WTC11 (cell line): ENCODE measurements around the gene CACNA1D. TPM values are rescaled to one million over a fixed set of nuclear protein-coding genes. Genes with fewer than 3 reads are reported as not detected.

Source experiments
- ATAC-seq: fragments of 200-7000 bp; cut with Tn5 transposase; 2 replicates; pipeline ENCODE4 v1.10.0; 2021; ENCODE audit warnings: mild to moderate bottlenecking, moderate library complexity
- CTCF ChIA-PET: fragments of 300-600 bp; sonication (Branson Sonifier 250); formaldehyde crosslinking; loops from one replicate; lab custom pipeline; 2021; ENCODE audit warnings: antibody characterized with exemption; lab: Charles Lee
- POLR2A ChIA-PET: fragments of 350-600 bp; sonication (Branson Sonifier 250); formaldehyde crosslinking; loops from one replicate; lab custom pipeline; 2021; ENCODE audit warnings: antibody characterized with exemption; lab: Charles Lee
- DNase-seq: peaks from one replicate; pipeline ENCODE4 v3.0.0; 2021; ENCODE audit warnings: low spot score
- H3K27ac Mint-ChIP-seq: 2 replicates; pipeline ENCODE4 v1.8.0; 2021; ENCODE audit warnings: mixed read lengths
- H3K27me3 Mint-ChIP-seq: 2 replicates; pipeline ENCODE4 v1.8.0; 2021; ENCODE audit warnings: low read depth, mild to moderate bottlenecking, moderate library complexity, mixed read lengths
- H3K36me3 Mint-ChIP-seq: 2 replicates; pipeline ENCODE4 v1.8.0; 2021; ENCODE audit warnings: mixed read lengths
- H3K4me1 Mint-ChIP-seq: 2 replicates; pipeline ENCODE4 v1.8.0; 2022; ENCODE audit warnings: mixed read lengths
- H3K4me3 Mint-ChIP-seq: 2 replicates; pipeline ENCODE4 v1.8.0; 2021; ENCODE audit warnings: mild to moderate bottlenecking, moderate library complexity, mixed read lengths
- H3K9me3 Mint-ChIP-seq: 2 replicates; pipeline ENCODE4 v1.8.0; 2021; ENCODE audit warnings: mixed read lengths
- FOXJ3 ChIP-seq: sonication (generic); formaldehyde crosslinking; IDR thresholded peaks from 2 replicates; pipeline ENCODE4 v1.9.0; 2021; ENCODE audit warnings: missing genetic modification reagents, mild to moderate bottlenecking, borderline replicate concordance
- GTF2I ChIP-seq: fragments of 250-450 bp; sonication (Bioruptor Pico); conservative IDR thresholded peaks from 2 replicates; pipeline ENCODE4 v1.4.0; 2021; ENCODE audit warnings: mild to moderate bottlenecking
- JAZF1 ChIP-seq: fragments of 250-450 bp; sonication (Bioruptor Pico); IDR thresholded peaks from 2 replicates; pipeline ENCODE4 v1.9.0; 2021; ENCODE audit warnings: moderate library complexity, mild to moderate bottlenecking, inconsistent platforms
- NFATC4 ChIP-seq: fragments of 250-450 bp; sonication (Bioruptor Pico); IDR thresholded peaks from 2 replicates; pipeline ENCODE4 v1.9.0; 2021; ENCODE audit warnings: mild to moderate bottlenecking
- OVOL2 ChIP-seq: fragments of 250-450 bp; sonication (Bioruptor Pico); IDR thresholded peaks from 2 replicates; pipeline ENCODE4 v1.9.0; 2021; ENCODE audit warnings: mild to moderate bottlenecking, borderline replicate concordance
- ZBTB21 ChIP-seq: sonication (generic); formaldehyde crosslinking; IDR thresholded peaks from 2 replicates; pipeline ENCODE4 v1.8.1; 2023; ENCODE audit warnings: mild to moderate bottlenecking, missing genetic modification reagents, borderline replicate concordance
- total RNA-seq: library from RNA; stranded (reverse); gene quantifications from 3 replicates; pipeline ENCODE4 v1.2.3, GENCODE V29; 2021
- TF ChIP-seq, protein P1 (sequence below): sonication (generic); formaldehyde crosslinking; IDR thresholded peaks from 2 replicates; pipeline ENCODE4 v1.8.0; 2023; ENCODE audit warnings: missing genetic modification reagents
- TF ChIP-seq, protein P2 (sequence below): sonication (generic); formaldehyde crosslinking; IDR thresholded peaks from 2 replicates; pipeline ENCODE4 v1.8.1; 2022; ENCODE audit warnings: mild to moderate bottlenecking, moderate library complexity, missing genetic modification reagents
- TF ChIP-seq, protein P3 (sequence below): sonication (generic); formaldehyde crosslinking; IDR thresholded peaks from 2 replicates; pipeline ENCODE4 v1.8.1; 2023; ENCODE audit warnings: mild to moderate bottlenecking, missing genetic modification reagents, borderline replicate concordance

The CACNA1D gene
- total RNA-seq, 1 experiment from 2014 or later = 2.3 TPM

DNA sequence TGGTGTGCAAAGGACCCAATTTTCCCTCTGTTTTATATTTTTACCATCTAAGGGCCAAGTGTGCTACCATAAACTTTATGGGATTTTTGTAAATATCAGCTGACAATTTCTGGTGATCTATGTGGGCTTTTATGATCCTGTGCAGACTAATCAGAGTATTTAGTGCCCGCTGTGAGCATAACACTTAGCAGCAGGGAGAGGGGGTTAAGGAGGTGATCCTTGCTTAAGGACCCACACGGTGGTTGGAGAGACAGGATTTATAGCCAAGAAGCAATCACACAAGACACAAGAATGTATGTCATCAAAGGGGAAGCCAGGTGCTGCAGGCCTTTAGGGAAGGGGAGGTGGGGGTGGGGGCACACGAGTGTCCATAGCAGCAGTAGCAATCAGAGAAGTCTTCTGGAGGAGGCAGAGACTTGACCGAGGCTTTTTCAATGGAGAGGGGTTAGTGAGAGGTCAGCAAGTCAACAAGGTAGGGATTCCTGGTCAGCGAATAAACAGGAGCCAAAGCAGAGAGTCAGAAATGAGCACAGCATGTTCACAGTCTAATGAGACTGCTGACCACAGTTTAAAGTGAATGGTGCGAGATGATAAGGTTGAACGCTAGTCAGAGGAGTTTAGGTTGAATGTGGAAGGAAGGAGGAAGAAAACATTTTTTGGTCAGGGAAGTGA, 4.5 kb upstream of the CACNA1D start:
- POLR2A ChIA-PET = no interaction called here

DNA sequence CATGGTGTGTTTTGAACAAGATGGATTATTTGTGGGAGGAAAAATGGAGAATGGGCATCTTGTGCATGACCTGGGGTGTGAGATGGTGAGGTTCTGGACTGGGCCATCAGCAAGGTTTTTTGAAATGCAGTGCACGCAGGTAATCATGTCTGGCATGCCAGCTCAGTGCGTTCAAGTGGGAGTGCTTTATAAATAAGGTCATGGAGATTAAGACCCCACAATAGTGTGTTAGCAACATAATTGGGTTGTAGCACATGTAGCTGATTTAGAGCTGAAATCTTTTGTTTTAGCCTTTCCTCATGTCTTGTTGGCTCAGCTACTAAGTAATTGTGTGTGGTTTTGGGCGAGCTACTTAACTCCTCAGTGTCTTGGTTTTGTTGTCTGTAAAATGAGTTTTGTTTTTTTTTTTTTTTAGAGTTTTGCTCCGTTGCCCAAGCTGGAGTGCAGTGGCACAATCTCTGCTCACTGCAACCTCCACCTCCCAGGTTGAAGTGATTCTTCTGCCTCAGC, 3.9 kb upstream of the CACNA1D start:
- no peaks in the 10 kb centered on the region for H3K9me3 Mint-ChIP-seq

More for the DNA sequence above, 4.5 kb upstream of the CACNA1D start:
- no peak for ATAC-seq
- no peaks in the 10 kb centered on the region for H3K36me3 Mint-ChIP-seq
- no peak overlapping the region for H3K4me3 Mint-ChIP-seq
- no peak for DNase-seq
- H3K4me1 Mint-ChIP-seq = peaks cover 5% of the 10 kb centered on the region
- no peak overlapping the region for H3K27ac Mint-ChIP-seq
- TF ChIP-seq, protein P1, sequence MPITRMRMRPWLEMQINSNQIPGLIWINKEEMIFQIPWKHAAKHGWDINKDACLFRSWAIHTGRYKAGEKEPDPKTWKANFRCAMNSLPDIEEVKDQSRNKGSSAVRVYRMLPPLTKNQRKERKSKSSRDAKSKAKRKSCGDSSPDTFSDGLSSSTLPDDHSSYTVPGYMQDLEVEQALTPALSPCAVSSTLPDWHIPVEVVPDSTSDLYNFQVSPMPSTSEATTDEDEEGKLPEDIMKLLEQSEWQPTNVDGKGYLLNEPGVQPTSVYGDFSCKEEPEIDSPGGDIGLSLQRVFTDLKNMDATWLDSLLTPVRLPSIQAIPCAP = no peak
- TF ChIP-seq, all 79 proteins: peak for 0
- Mint-ChIP-seq H3K9me3 (no peaks in the 10 kb centered on the region), H3K27me3 (peaks cover 70% of the 10 kb centered on the region)
- CTCF ChIA-PET = no interaction called here

DNA sequence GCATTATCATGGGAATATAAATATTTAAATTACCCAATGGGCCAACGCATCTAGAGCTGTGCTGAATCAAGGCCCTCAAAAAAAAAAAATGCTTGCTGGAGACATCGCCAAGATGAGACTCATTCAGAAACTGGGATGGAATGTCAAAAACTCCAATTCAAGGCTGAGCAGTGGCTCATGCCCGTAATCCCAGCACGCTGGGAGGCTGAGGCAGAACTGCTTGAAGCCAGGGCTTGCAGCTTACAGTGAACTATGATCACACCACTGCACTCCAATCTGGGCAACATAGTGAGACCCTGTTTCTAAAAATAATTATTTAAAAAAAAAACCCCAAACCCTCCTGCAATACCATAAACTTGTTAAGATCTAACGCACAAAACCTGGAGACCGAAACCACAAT, 3.1 kb upstream of the CACNA1D start:
- H3K27me3 Mint-ChIP-seq = peaks cover 83% of the 10 kb centered on the region

More for the DNA sequence above, 3.9 kb upstream of the CACNA1D start:
- ATAC-seq (no peak), DNase-seq (no peak)
- TF ChIP-seq, protein P2, sequence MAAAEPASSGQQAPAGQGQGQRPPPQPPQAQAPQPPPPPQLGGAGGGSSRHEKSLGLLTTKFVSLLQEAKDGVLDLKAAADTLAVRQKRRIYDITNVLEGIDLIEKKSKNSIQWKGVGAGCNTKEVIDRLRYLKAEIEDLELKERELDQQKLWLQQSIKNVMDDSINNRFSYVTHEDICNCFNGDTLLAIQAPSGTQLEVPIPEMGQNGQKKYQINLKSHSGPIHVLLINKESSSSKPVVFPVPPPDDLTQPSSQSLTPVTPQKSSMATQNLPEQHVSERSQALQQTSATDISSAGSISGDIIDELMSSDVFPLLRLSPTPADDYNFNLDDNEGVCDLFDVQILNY = no peak
- TF ChIP-seq OVOL2 (CRISPR knock-in tag) = no peak
- Mint-ChIP-seq H3K27ac (no peak overlapping the region), H3K4me1 (peaks cover 5% of the 10 kb centered on the region), H3K36me3 (no peaks in the 10 kb centered on the region), H3K4me3 (no peak overlapping the region), H3K27me3 (peaks cover 76% of the 10 kb centered on the region)
- ChIA-PET CTCF (interaction anchor here (0.6 kb wide), 1 partner anchor 175 kb away, joined by 4 read pairs; no protein-coding TSS in a partner anchor), POLR2A (interaction anchor here (0.6 kb wide), 1 partner anchor 85 kb away, joined by 3 read pairs; no protein-coding TSS in a partner anchor)

DNA sequence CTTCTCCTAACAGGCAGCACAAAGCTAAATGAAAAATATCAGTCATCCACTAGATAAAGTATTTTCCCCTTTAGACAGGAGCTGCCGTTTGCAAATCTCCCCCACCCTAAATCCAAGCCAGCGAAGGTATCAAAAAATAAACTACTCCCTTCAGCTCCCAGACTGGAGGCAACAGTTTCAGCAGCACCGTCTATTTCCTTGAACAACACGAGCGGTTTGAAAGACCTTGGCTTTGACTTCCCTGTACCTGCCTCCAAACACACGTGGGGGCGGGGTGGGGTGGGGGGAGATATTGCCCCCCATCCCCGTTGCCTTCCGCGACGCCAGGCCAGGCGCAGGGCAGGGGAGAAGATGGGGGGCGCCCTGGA, 832 bp upstream of the CACNA1D start:
- ChIA-PET POLR2A (interaction anchor here (0.9 to 1.0 kb wide), 2 partner anchors 15 to 89 kb away, joined by 3 to 4 read pairs; no protein-coding TSS in a partner anchor), CTCF (interaction anchor here (0.5 to 1.9 kb wide), 19 partner anchors 9 to 211 kb away, joined by 3 to 10 read pairs (median 4); partner anchors contain the start of gene DCP1A)
- H3K27me3 Mint-ChIP-seq = peaks cover 87% of the 10 kb centered on the region
- peaks cover 15% of the 10 kb centered on the region for H3K4me1 Mint-ChIP-seq
- H3K27ac Mint-ChIP-seq = no peak overlapping the region
- no peaks in the 10 kb centered on the region for H3K36me3 Mint-ChIP-seq
- ATAC-seq (peak; percentile 5; the same call in 1 of the 2 replicates), DNase-seq (no peak)
- TF ChIP-seq, protein P3, sequence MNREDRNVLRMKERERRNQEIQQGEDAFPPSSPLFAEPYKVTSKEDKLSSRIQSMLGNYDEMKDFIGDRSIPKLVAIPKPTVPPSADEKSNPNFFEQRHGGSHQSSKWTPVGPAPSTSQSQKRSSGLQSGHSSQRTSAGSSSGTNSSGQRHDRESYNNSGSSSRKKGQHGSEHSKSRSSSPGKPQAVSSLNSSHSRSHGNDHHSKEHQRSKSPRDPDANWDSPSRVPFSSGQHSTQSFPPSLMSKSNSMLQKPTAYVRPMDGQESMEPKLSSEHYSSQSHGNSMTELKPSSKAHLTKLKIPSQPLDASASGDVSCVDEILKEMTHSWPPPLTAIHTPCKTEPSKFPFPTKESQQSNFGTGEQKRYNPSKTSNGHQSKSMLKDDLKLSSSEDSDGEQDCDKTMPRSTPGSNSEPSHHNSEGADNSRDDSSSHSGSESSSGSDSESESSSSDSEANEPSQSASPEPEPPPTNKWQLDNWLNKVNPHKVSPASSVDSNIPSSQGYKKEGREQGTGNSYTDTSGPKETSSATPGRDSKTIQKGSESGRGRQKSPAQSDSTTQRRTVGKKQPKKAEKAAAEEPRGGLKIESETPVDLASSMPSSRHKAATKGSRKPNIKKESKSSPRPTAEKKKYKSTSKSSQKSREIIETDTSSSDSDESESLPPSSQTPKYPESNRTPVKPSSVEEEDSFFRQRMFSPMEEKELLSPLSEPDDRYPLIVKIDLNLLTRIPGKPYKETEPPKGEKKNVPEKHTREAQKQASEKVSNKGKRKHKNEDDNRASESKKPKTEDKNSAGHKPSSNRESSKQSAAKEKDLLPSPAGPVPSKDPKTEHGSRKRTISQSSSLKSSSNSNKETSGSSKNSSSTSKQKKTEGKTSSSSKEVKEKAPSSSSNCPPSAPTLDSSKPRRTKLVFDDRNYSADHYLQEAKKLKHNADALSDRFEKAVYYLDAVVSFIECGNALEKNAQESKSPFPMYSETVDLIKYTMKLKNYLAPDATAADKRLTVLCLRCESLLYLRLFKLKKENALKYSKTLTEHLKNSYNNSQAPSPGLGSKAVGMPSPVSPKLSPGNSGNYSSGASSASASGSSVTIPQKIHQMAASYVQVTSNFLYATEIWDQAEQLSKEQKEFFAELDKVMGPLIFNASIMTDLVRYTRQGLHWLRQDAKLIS (CRISPR knock-in tag) = no peak
- TF ChIP-seq GTF2I (CRISPR knock-in tag) (no peak), NFATC4 (CRISPR knock-in tag) (no peak), FOXJ3 (no peak), JAZF1 (CRISPR knock-in tag) (no peak)
- H3K4me3 Mint-ChIP-seq = peak overlapping the region; percentile 71
- no peaks in the 10 kb centered on the region for H3K9me3 Mint-ChIP-seq

More for the DNA sequence above, 3.1 kb upstream of the CACNA1D start:
- ATAC-seq (no peak), DNase-seq (no peak)
- H3K9me3 Mint-ChIP-seq = no peaks in the 10 kb centered on the region
- CTCF ChIA-PET = interaction anchor here (0.5 to 0.7 kb wide), 2 partner anchors 13 to 118 kb away, joined by 3 read pairs; no protein-coding TSS in a partner anchor
- POLR2A ChIA-PET = interaction anchor here (0.6 kb wide), 1 partner anchor 86 kb away, joined by 3 read pairs; no protein-coding TSS in a partner anchor
- H3K4me1 Mint-ChIP-seq = peaks cover 10% of the 10 kb centered on the region
- H3K36me3 Mint-ChIP-seq = no peaks in the 10 kb centered on the region
- TF ChIP-seq ZBTB21 (CRISPR knock-in tag) (no peak), FOXJ3 (no peak)
- TF ChIP-seq, all 79 proteins: peak for 0
- Mint-ChIP-seq H3K27ac (no peak overlapping the region), H3K4me3 (no peak overlapping the region)
